KMS-11 (cell line): ENCODE data around the gene SUN5.

Source experiments
- H2AFZ ChIP-seq: fragments of 200-600 bp; sonication (generic); 2 replicates; pipeline ENCODE4 v1.6.1; 2016; ENCODE audit warnings: antibody characterized with exemption, mixed run types, low read depth
- H3K27ac ChIP-seq: fragments of 200-600 bp; sonication (generic); 2 replicates; pipeline ENCODE4 v1.6.1; 2016; ENCODE audit warnings: mild to moderate bottlenecking, mixed run types
- H3K27me3 ChIP-seq: fragments of 200-600 bp; sonication (generic); 2 replicates; pipeline ENCODE4 v1.6.1; 2017; ENCODE audit warnings: mild to moderate bottlenecking, low read depth, mixed run types, moderate library complexity; ENCODE audit not compliant: insufficient read depth
- H3K36me3 ChIP-seq: fragments of 200-600 bp; sonication (generic); 2 replicates; pipeline ENCODE4 v1.6.1; 2017; ENCODE audit warnings: mild to moderate bottlenecking, mixed run types; ENCODE audit not compliant: insufficient read depth
- H3K4me1 ChIP-seq: fragments of 200-600 bp; sonication (generic); 2 replicates; pipeline ENCODE4 v1.6.1; 2016; ENCODE audit warnings: mild to moderate bottlenecking, low read depth, mixed run types; ENCODE audit not compliant: poor library complexity, severe bottlenecking
- H3K4me2 ChIP-seq: fragments of 200-600 bp; sonication (generic); 2 replicates; pipeline ENCODE4 v1.7.0; 2016; ENCODE audit warnings: mild to moderate bottlenecking, mixed run types
- H3K4me3 ChIP-seq: fragments of 200-600 bp; sonication (generic); IDR thresholded peaks from 2 replicates; pipeline ENCODE4 v1.6.1; 2017; ENCODE audit warnings: low read depth, low read length, mixed read lengths; ENCODE audit not compliant: insufficient read depth
- H3K79me2 ChIP-seq: fragments of 200-600 bp; sonication (generic); 2 replicates; pipeline ENCODE4 v1.6.1; 2016; ENCODE audit warnings: low read depth, mixed run types; ENCODE audit not compliant: insufficient read depth
- H3K9ac ChIP-seq: fragments of 200-600 bp; sonication (generic); 2 replicates; pipeline ENCODE4 v1.6.1; 2016; ENCODE audit warnings: mild to moderate bottlenecking, mixed run types
- H4K20me1 ChIP-seq: fragments of 200-600 bp; sonication (generic); 2 replicates; pipeline ENCODE4 v1.6.1; 2016; ENCODE audit warnings: mild to moderate bottlenecking, mixed run types; ENCODE audit not compliant: insufficient read depth
- TF ChIP-seq, protein P1 (sequence below): fragments of 200-600 bp; sonication (generic); conservative IDR thresholded peaks from 2 replicates; pipeline ENCODE4 v1.6.1; 2017; ENCODE audit warnings: low read depth, mild to moderate bottlenecking, antibody characterized with exemption, low read length, moderate library complexity, mixed read lengths

SUN5 gene

GRCh38 chr20:32984631-32985354 is 19.4 kb downstream of the SUN5 start:
- no peaks in the 10 kb centered on the region; the same call in 1 of the 2 replicates for H3K27me3 ChIP-seq
- TF ChIP-seq, protein P1, sequence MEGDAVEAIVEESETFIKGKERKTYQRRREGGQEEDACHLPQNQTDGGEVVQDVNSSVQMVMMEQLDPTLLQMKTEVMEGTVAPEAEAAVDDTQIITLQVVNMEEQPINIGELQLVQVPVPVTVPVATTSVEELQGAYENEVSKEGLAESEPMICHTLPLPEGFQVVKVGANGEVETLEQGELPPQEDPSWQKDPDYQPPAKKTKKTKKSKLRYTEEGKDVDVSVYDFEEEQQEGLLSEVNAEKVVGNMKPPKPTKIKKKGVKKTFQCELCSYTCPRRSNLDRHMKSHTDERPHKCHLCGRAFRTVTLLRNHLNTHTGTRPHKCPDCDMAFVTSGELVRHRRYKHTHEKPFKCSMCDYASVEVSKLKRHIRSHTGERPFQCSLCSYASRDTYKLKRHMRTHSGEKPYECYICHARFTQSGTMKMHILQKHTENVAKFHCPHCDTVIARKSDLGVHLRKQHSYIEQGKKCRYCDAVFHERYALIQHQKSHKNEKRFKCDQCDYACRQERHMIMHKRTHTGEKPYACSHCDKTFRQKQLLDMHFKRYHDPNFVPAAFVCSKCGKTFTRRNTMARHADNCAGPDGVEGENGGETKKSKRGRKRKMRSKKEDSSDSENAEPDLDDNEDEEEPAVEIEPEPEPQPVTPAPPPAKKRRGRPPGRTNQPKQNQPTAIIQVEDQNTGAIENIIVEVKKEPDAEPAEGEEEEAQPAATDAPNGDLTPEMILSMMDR: no peak
- no peak overlapping the region for H3K27ac ChIP-seq
- no peak overlapping the region for H3K4me3 ChIP-seq
- H4K20me1 ChIP-seq: no peaks in the 10 kb centered on the region
- no peaks in the 10 kb centered on the region for H3K36me3 ChIP-seq
- no peak overlapping the region for H3K9ac ChIP-seq
- no peak overlapping the region for H3K4me2 ChIP-seq
- H2AFZ ChIP-seq: no peak overlapping the region
- H3K79me2 ChIP-seq: no peaks in the 10 kb centered on the region
- no peaks in the 10 kb centered on the region for H3K4me1 ChIP-seq

DNA sequence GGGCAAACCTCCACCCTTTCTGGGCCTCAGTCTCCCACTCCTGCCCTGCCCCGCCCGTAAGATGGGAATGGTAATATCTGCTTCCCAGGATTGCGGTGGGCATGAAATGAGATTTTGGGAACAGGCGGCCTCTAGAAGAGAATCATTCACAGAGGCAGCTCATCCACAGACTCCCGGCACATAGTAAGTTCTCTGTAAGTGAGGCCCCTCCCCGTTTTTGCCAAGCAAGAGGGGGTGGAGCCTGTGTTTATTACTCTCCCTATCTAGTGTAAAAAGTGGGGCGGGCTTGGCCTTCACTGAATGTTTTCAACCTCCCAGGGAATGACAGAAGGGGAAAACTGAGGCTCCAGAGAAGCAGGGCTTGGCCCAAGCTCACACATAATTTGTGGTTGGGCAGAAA is 20.0 kb downstream of the SUN5 start:
- Histone ChIP-seq H2AFZ (no peak overlapping the region), H3K9ac (no peak overlapping the region), H3K4me3 (no peak overlapping the region), H3K4me2 (no peak overlapping the region), H3K27ac (no peak overlapping the region), H3K27me3 (no peaks in the 10 kb centered on the region; the same call in 1 of the 2 replicates), H4K20me1 (no peaks in the 10 kb centered on the region), H3K79me2 (no peaks in the 10 kb centered on the region), H3K4me1 (no peaks in the 10 kb centered on the region), H3K36me3 (no peaks in the 10 kb centered on the region)
- TF ChIP-seq, protein P1: no peak

- Histone ChIP-seq H3K4me1 (no peaks in the 10 kb centered on the region), H3K79me2 (no peaks in the 10 kb centered on the region), H4K20me1 (no peaks in the 10 kb centered on the region), H3K36me3 (no peaks in the 10 kb centered on the region), H3K4me3 (no peak overlapping the region), H3K27me3 (no peaks in the 10 kb centered on the region; the same call in 1 of the 2 replicates), H2AFZ (no peak overlapping the region), H3K4me2 (no peak overlapping the region), H3K27ac (no peak overlapping the region), H3K9ac (no peak overlapping the region)
- TF ChIP-seq, protein P1: no peak
Observed at GRCh38 chr20:32983459-32984112, 20.6 kb downstream of the SUN5 start.

DNA sequence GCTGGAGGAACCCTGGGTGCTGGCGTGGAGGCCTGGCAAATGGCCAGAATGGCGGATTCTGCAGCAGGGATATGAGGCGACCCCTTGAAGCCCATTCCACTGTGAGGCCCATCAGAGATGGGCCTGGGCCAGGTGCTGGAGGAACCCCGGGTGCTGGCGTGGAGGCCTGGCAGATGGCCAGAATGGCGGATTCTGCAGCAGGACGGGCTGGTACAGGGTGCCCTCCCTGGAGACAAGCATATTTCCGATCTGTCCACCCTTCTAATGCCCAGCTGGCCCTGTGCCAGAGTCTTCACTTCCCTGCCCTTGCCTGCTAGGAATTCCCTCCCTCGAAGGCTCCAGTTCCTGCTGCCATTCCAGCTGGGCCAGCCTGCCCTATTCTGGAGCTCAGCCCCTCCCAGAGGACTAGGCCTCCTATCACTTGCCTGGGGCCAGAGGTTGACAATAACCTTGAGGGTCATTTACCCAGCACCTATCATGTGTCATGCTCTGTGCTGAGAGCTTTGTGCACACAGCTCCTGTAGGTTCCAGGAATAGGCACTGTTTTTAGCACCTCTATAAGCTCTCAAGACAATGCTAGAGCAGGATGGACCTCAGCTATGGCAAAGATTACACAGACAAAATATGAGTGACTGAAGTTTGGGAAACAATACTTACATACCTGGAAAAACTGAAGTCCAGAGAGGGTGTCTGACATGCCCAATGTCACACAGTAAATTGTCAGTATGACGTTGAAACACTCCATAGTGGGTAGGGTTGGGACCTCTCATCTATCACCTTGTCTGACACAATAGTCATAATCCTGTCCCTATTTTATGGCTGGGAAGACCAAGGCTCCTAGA is 21.4 kb downstream of the SUN5 start:
- Histone ChIP-seq H3K79me2 (no peaks in the 10 kb centered on the region), H3K27me3 (no peaks in the 10 kb centered on the region; the same call in 1 of the 2 replicates), H3K4me1 (no peaks in the 10 kb centered on the region), H2AFZ (no peak overlapping the region), H3K4me2 (no peak overlapping the region), H3K27ac (no peak overlapping the region), H4K20me1 (no peaks in the 10 kb centered on the region), H3K36me3 (no peaks in the 10 kb centered on the region), H3K9ac (no peak overlapping the region), H3K4me3 (no peak overlapping the region)
- TF ChIP-seq, protein P1: no peak
